NK-92 treated with Interleukin-12 subunit alpha and Interleukin-12 subunit beta, amount 100 ng/mL, for 24 hours (cell line): ENCODE measurements around the gene GH2.
"Not testable (repeated sequence)": the region's sequence is repeated elsewhere in the genome, so short reads cannot be mapped to it uniquely, and the experiment has no call there.

Source experiments
- DNase-seq: peaks from one replicate; lab custom pipeline; 2025; lab: John Stamatoyannopoulos, UW

The GH2 gene

DNA sequence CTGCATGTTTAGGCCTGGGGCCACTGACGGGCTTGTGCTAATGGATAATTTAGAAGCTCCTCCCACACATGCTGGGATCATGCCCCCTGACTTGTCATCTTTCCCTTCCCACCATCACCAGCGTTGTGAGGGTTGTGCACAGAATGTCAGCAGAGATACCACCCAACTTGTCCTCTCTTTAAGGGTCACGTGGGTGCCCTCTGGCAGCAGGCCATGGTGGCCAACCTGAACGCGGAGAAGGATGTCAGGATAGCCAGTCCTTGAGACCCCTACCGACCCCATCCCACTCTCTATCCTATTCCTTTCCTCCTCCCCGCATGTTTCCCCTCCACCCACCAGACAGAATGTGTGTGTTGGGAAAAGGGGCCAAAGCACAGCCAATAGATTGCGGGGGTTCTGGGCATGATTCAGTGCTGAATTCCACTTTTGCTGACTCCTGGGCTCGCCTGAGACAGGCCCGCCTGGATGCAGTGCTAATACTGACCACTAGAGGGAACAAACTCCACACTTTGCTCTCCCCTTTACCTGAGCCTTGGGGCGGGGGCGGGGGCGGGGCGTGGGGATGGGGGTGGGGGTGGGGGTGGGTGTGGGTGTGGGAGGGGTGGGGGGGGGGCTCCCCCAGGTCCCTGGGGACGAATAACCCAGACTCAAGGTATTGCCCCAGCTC is at the start of gene GH2:
Gene GH2, minus strand, starts transcription at position 10 of the 667 bp plus-strand sequence. CDS start 143 bp downstream, outside the sequence.
- peak; percentile 11 for DNase-seq

DNA sequence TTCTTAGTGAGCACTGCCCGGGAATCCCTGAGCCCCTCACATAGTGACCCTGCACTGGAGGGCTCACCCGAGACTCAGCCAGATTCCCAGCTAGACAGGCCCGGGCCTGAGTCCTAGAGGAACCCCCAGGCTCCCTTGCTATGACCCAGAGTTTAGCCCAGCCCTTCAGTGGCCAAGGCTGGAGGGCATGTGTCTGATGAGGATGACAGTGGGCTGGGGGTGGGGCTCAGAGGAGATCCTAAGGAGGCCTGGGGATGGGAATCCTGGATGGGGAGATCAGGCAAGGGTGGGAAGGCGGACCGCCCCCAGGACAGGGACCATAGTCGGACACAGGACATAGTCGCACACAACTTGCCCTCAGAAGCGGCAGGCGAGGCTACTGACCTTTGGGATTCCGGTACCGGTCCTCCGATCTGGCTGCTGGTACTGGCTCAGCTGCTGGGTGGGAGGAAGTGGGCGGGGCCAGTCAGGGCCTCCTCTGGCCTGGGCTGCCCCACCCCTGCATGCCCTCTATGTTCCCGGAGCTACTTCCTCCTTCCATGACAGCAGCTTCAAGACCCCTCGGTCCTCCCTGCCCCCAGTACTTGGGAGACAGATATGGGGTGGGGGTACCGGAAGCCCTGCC is 49.3 kb upstream of the GH2 start:
- no peak for DNase-seq

DNA sequence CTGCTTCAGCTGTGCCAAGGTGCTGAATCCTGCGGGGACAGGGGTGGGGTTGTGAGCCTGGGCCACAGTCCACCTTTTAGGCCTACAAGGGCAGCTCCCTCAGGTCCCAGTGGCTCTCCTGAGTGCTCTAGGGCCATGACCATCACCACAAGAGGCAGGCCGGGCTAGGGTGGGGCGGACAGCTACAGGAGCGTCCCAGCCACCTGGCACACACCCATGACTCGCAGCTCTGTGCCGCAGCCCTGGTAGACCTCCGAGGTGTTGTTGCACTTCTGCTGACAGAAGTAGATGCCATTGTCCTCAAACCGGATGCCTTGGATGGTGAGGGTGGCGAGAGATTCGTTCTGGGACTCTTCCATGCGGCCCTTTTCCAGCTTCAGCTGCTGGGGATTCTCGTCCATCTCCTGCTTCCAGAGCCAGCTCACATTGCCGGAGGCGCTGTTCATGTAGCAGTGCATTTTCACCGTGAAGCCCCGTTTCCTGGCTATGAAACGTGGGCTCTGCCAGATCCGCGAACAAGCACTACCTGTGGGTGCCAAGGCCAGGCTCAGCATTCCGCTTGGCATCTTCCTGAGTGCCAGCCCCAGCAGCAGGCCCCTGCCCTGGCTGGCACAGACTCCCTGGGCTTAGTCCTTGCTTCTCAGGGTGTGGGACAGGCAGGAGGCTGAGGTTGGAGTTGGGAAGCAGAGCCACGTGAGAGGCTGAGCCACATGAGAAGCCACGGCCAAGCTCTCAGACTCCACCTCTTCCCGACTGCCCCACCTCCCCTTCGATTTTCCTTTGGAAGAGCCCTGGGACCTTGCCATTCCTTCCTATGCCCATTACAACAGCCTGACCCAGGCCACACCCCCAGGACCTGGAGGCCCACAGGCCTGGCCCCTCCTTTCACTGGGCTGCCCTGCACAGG is 48.4 kb upstream of the GH2 start:
- DNase-seq = no peak

DNA sequence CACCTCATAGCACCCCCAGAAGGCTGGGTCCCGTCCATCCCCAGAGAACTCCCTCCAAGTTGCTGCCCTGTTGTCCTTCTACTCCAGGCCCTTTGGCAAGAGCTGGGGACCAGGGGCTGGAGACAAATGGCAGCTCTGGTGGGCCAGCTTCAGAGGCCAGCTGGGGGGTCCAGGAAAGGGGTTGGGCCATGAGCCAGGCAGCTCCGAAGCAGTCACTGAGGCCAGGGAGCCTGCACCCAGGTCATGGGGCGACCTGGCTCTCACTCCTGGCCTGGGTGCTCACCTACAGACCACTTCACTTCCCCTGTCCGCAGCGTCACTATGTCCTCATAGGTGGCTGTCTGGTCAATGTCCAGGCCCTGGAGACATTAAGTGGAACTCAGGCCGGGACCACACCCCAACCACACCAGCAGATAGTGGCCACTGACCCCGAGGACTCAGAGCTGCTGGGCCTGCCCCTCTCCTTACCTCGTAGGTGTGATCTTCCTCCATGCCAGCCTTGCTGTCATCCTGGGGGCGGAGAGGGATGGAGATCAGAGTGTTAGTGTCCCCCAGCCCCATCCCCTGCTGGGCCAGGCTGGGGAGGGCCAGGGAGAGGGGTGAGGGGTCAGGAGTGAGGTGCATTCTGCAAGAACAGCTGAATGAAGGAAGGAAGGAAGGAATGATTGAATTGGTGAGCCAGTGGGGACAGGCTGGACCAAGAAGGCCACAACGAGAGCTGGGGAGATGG is 47.4 kb upstream of the GH2 start:
- no peak for DNase-seq

DNA sequence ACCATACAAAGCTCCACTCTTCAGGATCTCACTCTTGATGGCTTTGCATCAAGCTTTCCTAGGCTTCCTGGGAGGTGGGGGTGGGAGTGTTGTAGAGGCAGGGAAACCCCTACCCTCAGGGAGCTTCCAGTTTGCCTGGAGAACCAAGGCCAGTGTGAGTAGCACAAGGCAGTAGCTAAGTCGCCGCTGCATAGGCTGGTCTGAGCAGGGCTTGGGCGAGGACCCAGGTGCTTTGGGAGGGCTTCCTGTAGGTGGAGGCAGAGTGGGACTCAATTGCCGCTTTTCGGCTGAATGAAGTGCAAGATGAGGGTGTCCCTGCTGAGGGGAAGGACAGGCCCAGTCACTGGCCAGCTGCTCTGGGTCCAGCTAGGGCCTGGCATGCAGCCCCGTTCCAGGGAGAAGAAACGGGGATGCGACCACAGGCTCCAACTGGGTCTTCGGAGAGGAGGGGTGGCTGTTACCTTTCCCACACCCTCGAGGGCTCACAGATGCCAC is 46.5 kb upstream of the GH2 start:
- no peak for DNase-seq

DNA sequence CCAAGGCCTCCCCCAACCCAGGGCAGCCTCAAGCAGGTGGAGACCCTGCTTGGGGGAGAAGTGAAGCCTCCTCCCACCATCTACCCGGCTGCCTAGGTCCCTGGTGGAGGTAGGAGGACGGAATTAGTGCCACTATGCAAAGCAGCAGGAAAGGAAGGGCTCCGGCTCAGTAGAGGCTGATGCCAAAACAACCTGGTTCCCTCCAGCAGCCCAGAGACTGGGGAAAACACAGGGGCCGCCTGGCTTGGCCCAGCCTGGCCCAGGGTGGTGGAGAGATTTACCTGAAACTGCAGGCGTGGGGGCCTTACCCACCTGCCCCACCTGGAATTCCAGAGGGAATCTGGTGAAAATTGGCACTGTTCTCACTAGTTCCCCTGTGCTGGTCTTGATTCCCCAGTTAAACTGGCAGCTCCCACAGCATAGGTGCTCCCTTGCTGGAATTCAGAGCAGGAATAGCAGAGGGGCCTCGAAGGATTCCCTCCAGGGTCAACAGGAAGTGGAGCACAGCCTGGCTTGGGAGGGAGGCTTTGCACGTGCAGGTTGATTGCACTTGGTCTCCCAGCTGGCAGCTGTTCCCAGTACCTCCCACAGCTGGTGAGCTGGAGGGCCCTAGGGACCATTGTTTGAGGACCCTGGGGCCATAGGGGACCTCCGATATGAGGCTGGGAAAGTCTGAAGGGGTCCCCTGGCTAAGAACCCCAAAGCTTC is 45.9 kb upstream of the GH2 start:
- DNase-seq = no peak

DNA sequence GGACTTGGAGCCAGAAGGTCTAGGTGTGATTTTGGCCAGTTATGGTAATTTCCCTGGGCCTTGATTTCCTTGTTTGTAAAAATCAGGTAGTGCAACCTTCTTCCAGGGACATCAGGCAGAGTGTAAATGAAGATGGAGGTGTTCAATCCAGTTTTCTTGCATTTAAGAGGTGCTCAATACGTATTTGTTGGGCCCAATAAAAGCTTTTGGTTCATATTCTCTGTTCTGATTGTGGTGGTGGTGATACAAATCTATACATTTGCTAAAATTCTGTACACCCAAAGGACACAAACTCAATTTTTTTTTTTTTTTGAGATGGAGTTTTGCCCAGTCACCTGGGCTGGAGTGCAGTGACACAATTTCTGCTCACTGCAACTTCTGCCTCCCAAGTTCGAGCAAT is 44.4 kb upstream of the GH2 start:
- no peak for DNase-seq

DNA sequence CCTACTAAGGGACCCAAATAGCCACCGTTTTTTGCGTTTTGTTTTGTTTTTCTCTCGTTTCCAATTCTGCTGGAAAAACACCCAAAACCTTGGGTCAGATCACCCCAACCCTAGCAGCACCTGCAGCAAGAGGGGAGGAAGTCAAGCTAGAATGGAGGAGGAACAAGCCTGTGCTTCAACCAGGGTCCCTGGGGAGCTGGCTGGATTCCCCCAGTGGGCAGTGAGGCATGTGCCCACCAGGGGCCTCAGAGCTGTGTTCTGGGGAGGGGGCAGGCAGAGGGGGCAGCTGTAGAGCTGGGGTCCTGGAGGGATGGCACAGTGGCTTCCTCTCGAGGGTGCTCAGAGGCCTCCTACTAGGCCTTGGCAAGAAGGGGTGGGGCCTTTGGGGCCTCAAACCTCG is 43.9 kb upstream of the GH2 start:
- DNase-seq = no peak

DNA sequence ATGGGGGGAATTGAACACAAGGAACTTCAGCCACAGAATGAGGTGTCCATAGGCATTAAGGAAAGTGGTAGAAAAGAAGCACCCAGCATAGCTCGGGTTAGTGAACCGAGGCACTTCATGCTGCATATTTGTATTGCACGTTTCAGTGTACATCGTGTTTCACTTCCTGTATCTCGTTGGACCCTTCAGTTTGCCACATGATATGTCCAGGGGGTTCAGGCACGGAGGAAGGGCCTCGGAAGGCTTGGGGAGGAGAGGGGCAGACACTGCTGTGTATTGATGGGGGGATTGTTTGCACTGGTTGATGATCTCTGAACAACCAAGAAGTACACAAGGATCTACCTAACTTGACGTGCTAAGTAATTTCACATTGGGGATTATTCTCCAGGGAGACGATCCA is 40.7 kb upstream of the GH2 start:
- DNase-seq = not testable (repeated sequence)

DNA sequence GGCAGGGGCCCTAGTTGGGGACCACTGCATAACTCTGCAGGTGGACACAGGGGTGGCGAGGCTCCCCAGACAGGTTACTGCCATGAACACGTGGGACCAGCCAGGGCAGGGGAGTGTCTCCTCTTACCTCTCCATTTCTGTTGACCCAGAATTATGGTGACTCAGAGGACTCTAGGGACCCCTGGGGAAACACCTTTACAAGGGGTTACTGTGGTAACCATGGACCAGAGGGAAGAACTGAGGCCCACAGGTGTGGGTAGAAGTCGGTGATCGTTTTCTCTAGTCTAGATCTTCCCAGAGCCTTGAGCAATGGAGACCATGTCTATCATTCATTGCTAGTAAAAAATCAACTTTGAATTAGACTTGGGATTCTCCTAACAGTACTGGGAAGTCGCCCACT is 39.0 kb upstream of the GH2 start:
- DNase-seq = not testable (repeated sequence)

DNA sequence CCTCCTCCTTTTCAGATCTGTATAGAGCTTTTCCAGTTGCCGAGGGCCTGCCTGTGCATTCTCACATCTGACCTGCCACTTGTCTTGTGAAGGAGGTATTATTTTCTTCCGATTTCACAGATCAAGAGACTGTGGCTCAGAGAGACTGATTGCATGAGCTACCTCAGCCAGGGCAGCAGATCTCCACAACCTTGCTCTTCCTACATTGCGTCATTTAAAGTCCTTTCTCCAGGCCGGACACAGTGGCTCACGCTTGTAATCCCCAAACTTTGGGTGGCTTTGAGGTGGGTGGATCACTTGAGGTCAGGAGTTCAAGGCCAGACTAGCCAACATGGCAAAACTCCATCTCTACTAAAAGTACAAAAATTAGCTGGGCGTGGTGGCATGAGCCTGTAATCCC is 38.3 kb upstream of the GH2 start:
- not testable (repeated sequence) for DNase-seq

DNA sequence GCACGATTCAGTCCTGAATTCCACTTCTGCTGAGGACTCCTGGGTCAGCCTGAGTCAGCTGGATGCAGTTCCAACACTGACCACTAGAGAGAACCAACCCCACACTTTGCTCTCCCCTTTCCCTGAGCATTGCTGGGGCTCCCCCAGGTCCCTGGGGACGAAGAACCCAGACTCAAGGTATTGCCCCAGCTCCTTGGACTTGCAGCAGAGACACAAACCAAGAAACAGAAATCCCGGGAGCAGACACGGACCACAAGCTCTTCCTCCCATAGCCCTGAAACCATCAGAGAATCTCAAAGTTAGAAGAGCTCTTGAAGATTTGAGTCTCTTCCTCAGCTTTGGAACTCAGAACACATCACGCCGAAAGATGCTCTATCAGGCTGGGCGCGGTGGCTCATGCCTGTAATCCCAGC is 37.6 kb upstream of the GH2 start:
- peak; percentile 22 for DNase-seq

DNA sequence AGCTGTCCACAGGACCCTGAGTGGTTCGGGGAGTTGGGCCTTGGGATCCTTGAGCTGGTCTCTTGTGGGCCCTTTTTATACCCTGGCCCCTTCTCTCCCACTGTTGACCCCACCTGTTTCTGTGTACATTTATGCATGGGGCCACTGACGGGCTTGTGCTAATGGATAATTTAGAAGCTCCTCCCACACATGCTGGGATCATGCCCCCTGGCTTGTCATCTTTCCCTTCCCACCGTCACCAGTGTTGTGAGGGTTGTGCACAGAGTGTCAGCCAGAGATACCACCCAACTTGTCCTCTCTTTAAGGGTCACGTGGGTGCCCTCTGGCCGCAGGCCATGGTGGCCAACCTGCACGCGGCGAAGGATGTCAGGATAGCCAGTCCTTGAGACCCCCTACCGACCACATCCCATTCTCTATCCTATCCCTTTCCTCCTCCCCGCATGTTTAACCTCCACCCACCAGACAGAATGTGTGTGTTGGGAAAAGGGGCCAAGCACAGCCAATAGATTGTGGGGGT is 37.1 kb upstream of the GH2 start, which contains the start of gene GH1:
Gene GH1, minus strand, starts transcription at position 51 of the 517 bp plus-strand sequence. CDS start 63 bp downstream, outside the sequence.
- not testable (repeated sequence) for DNase-seq

DNA sequence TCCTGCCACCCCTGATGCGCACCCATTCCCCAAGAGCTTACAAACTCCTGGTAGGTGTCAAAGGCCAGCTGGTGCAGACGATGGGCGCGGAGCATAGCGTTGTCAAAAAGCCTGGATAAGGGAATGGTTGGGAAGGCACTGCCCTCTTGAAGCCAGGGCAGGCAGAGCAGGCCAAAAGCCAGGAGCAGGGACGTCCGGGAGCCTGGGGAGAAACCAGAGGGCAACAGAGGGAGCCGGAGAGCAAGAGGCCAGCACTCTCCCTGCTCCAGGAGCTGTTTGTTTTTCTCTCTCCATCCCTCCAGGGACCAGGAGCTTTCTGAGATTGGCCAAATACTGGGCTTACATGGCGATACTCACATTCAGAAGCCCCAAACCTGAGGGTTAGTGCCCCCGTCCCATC is 36.6 kb upstream of the GH2 start:
- DNase-seq = no peak

DNA sequence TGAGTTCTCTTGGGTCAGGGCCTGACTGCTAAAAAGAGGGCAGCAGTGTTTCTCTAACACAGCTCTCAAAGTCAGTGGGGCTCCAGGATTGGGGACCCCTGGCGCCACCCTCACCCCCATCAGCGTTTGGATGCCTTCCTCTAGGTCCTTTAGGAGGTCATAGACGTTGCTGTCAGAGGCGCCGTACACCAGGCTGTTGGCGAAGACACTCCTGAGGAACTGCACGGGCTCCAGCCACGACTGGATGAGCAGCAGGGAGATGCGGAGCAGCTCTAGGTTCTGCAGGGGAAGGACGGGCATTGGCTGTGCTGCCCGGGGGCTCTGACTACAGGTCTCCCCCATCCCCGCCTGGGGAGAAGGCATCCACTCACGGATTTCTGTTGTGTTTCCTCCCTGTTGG is 35.9 kb upstream of the GH2 start:
- no peak for DNase-seq

DNA sequence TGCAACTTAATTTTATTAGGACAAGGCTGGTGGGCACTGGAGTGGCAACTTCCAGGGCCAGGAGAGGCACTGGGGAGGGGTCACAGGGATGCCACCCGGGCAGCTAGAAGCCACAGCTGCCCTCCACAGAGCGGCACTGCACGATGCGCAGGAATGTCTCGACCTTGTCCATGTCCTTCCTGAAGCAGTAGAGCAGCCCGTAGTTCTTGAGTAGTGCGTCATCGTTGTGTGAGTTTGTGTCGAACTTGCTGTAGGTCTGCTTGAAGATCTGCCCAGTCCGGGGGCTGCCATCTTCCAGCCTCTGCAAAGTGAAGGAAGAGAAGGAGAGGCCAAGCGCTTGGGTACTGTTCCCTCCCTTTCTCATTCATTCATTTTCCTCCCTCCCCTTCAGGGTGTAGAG is 35.5 kb upstream of the GH2 start:
- DNase-seq = not testable (repeated sequence)

DNA sequence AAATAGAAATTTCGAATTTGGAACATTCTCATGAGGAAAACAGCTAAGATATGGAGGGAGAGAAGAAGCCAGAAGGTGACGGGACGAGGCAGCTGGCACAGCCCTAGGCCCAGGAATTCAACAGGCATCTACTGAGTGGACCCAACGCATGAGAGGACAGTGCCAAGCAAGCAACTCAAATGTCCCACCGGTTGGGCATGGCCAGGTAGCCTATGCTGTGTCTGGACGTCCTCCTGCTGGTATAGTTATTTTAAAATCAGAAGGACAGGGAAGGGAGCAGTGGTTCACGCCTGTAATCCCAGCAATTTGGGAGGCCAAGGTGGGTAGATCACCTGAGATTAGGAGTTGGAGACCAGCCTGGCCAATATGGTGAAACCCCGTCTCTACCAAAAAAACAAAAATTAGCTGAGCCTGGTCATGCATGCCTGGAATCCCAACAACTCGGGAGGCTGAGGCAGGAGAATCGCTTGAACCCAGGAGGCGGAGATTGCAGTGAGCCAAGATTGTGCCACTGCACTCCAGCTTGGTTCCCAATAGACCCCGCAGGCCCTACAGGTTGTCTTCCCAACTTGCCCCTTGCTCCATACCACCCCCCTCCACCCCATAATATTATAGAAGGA is 34.9 kb upstream of the GH2 start:
- DNase-seq = no peak

DNA sequence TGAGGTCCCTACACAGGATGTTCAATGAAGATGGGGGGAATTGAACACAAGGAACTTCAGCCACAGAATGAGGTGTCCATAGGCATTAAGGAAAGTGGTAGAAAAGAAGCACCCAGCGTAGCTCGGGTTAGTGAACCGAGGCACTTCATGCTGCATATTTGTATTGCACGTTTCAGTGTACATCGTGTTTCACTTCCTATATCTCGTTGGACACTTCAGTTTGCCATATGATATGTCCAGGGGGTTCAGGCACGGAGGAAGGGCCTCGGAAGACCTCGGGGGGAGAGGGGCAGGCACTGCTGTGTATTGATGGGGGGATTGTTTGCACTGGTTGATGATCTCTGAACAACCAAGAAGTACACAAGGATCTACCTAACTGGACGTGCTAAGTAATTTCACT is 34.0 kb upstream of the GH2 start:
- DNase-seq = not testable (repeated sequence)

DNA sequence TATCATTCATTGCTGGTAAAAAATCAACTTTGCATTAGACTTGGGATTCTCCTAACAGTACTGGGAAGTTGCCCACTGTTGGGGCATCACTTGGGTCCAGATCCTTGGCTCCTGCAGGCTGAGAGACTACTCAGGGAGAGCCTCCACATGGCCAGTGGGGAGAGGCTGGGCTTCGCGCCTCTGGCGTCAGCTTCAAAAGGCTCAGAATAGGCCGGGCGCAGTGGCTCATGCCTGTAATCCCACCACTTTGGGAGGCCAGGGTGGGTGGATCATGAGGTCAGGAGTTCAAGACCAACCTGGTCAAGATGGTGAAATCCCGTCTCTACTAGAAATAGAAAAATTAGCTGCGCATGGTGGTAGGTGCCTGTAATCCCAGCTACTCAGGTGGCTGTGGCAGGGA is 32.7 kb upstream of the GH2 start:
- no peak for DNase-seq

DNA sequence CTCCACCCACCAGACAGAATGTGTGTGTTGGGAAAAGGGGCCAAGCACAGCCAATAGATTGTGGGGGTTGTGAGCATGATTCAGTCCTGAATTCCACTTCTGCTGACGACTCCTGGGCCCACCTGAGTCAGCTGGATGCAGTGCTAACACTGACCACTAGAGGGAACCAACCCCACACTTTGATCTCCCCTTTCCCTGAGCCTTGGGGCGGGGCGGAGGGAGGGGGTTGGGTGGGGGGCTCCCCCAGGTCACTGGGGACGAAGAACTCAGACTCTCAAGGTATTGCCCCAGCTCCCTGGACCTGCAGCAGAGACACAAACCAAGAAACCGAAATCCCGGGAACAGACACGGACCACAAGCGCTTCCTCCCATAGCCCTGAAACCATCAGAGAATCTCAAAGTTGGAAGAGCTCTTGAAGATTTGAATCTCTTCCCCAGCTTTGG is 29.9 kb upstream of the GH2 start:
- DNase-seq = no peak
